Small intestine (tissue), 7 donors: Measurements from ENCODE around the gene KIF26B. TPM values are rescaled to one million over a fixed set of nuclear protein-coding genes. Genes with fewer than 3 reads are reported as not detected.

Experiments
- DNase-seq, 2 donors: peaks; one replicate each; pipeline versions ENCODE4 v3.0.0 to v3.0.0-alpha.2; 2013
- FAIRE-seq: peaks from 2 replicates; lab custom pipeline; 2012; peaks lifted over from hg19 to GRCh38; lab: Jason Lieb, UNC
- H3K27ac ChIP-seq, 3 donors: one replicate each; pipeline ENCODE4 v1.5.1; 2013; ENCODE audit warnings: low read length in 2 of 3, mild to moderate bottlenecking in 2 of 3, control low read depth in 1 of 3, inconsistent platforms in 1 of 3, low read depth in 1 of 3, moderate library complexity in 1 of 3
- H3K27me3 ChIP-seq, 3 donors: one replicate each; pipeline ENCODE4 v1.6.1; 2013; ENCODE audit warnings: low read length in 3 of 3, inconsistent platforms in 1 of 3; ENCODE audit not compliant: control insufficient read depth in 3 of 3, insufficient read depth in 3 of 3
- H3K36me3 ChIP-seq, 3 donors: one replicate each; pipeline ENCODE4 v1.6.1; 2013; ENCODE audit warnings: low read length in 3 of 3, inconsistent platforms in 1 of 3, low read depth in 1 of 3, mild to moderate bottlenecking in 1 of 3, moderate library complexity in 1 of 3; ENCODE audit not compliant: control insufficient read depth in 3 of 3, insufficient read depth in 2 of 3
- H3K4me1 ChIP-seq, 3 donors: one replicate each; pipeline ENCODE4 v1.6.1; 2013; ENCODE audit warnings: low read length in 2 of 3, inconsistent platforms in 1 of 3, low read depth in 1 of 3, mild to moderate bottlenecking in 1 of 3, moderate library complexity in 1 of 3; ENCODE audit not compliant: control insufficient read depth in 3 of 3, insufficient read depth in 2 of 3
- H3K4me3 ChIP-seq, 3 donors: one replicate each; pipeline ENCODE4 v1.5.1; 2013; ENCODE audit warnings: low read length in 3 of 3, control low read depth in 1 of 3, inconsistent platforms in 1 of 3, low read depth in 1 of 3, mild to moderate bottlenecking in 1 of 3, moderate library complexity in 1 of 3
- H3K9me3 ChIP-seq, 2 donors: one replicate each; pipeline ENCODE4 v1.6.1; 2013; ENCODE audit warnings: low read depth in 1 of 2, low read length in 1 of 2; ENCODE audit not compliant: control insufficient read depth in 2 of 2, insufficient read depth in 1 of 2
- WGBS, 3 donors: extraction: QIAGEN DNeasy Blood & Tissue Kit; methylation state at CpG; one replicate each; pipeline ENCODE4 v1.1.7; 2013; 5-methylcytosine and 5-hydroxymethylcytosine counted together
- polyA plus RNA-seq, 4 donors: library from polyadenylated mRNA; stranded (reverse) in 3 of 4; unstranded in 1 of 4; fragments of 200-250 nt in 3 of 4; fragments of 120-200 nt in 1 of 4; gene quantifications; one replicate each; pipeline versions ENCODE4 v1.2.1 to v1.2.3, GENCODE V29; 2013
- donor health status: healthy with polysubstance abuse.
- donor health status: control.
- donor health status: control.
- donor health status: Bipolar disorder and iron deficiency.
- donor health status: healthy.

The KIF26B gene
- polyA plus RNA-seq, 4 donors: 0.27 to 4.0 (median 1.3) TPM; not detected in 1

GRCh38 chr1:245198748-245199516 lies 44.1 kb downstream of the KIF26B start:
- WGBS, 3 donors: 50 to 58% (median 53%) methylated on average over 11 to 12 of the region's 12 CpGs
- Histone ChIP-seq H3K27me3 (no peaks in the 10 kb centered on the region), H3K9me3 (no peaks in the 10 kb centered on the region), H3K36me3 (no peaks in the 10 kb centered on the region), H3K4me3 (no peak overlapping the region), H3K4me1 (peaks cover 0 to 2% (median 0%) of the 10 kb centered on the region in 3 donors), H3K27ac (no peak overlapping the region)
- FAIRE-seq (no peak), DNase-seq (no peak)

DNA sequence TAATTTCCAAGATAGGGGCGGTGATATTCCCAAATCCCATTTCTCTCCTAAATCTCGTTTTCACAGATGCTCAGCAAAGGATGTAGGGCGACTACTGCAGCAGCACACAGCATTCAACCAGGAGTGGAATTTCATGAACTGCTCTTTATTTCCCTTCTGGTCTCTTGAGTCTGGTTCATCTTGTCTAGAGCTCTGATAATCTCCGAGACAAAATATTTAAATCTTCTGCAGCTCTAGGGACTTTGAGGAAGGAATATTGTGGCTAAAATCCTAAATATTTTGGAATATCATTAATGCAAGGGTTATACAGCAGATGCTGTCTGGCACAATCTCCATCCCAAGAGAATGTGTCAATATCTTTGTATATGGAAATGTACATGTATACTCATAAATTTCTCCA lies 45.4 kb downstream of the KIF26B start:
- Histone ChIP-seq H3K4me1 (peaks cover 0 to 2% (median 0%) of the 10 kb centered on the region in 3 donors), H3K27ac (no peak overlapping the region), H3K4me3 (no peak overlapping the region), H3K27me3 (no peaks in the 10 kb centered on the region), H3K36me3 (no peaks in the 10 kb centered on the region), H3K9me3 (no peaks in the 10 kb centered on the region)
- 81 to 92% (median 87%) methylated on average over 4 of the region's 4 CpGs for WGBS, 3 donors
- FAIRE-seq (no peak), DNase-seq (no peak)

GRCh38 chr1:245201201-245201600 lies 46.4 kb downstream of the KIF26B start:
- no peak for DNase-seq
- Histone ChIP-seq H3K36me3 (no peaks in the 10 kb centered on the region), H3K4me1 (peaks cover 0 to 2% (median 0%) of the 10 kb centered on the region in 3 donors), H3K9me3 (peaks cover 0 to 5% of the 10 kb centered on the region in 2 donors), H3K4me3 (no peak overlapping the region), H3K27ac (no peak overlapping the region), H3K27me3 (no peaks in the 10 kb centered on the region)
- WGBS, 3 donors: 85 to 91% (median 87%) methylated on average over 4 of the region's 4 CpGs
- FAIRE-seq: no peak

GRCh38 chr1:245201827-245202226 lies 47.0 kb downstream of the KIF26B start:
- Histone ChIP-seq H3K27ac (no peak overlapping the region), H3K9me3 (peaks cover 0 to 11% of the 10 kb centered on the region in 2 donors), H3K36me3 (no peaks in the 10 kb centered on the region), H3K27me3 (no peaks in the 10 kb centered on the region), H3K4me3 (no peak overlapping the region), H3K4me1 (peaks cover 0 to 2% (median 0%) of the 10 kb centered on the region in 3 donors)
- FAIRE-seq (no peak), DNase-seq (no peak)
- WGBS, 3 donors: 66 to 75% (median 71%) methylated on average over 5 of the region's 5 CpGs

DNA sequence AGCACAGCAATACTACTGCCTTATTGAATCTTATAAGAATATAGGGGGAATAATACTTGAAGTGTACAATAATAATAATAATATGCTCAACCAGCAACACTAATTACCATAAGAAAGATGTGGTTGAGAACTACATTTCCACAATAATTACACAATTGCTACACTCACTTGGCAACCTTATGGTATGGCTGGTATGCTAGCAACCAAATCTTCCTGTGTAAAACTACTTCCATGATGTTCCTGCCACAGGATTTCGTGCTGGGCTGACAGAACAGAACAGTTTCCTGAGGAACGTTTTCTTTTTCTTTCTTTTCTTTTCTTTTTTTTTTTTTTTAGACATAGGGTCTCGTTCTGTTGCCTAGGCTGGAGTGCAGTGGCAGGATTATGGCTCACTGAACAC lies 50.6 kb downstream of the KIF26B start:
- Histone ChIP-seq H3K27ac (no peak overlapping the region), H3K36me3 (no peaks in the 10 kb centered on the region), H3K4me1 (no peaks in the 10 kb centered on the region), H3K27me3 (no peaks in the 10 kb centered on the region), H3K9me3 (peaks cover 0 to 28% of the 10 kb centered on the region in 2 donors), H3K4me3 (no peak overlapping the region)
- no peak for DNase-seq
- FAIRE-seq: no peak
- 79 to 81% (median 79%) methylated on average over 3 of the region's 3 CpGs for WGBS, 3 donors

GRCh38 chr1:245205864-245206263 lies 51.1 kb downstream of the KIF26B start:
- DNase-seq (no peak), FAIRE-seq (no peak)
- H3K4me1 ChIP-seq: no peaks in the 10 kb centered on the region
- no peak overlapping the region for H3K27ac ChIP-seq
- WGBS, 3 donors: 73 to 93% (median 88%) methylated on average over 1 of the region's 1 CpG
- H3K36me3 ChIP-seq: no peaks in the 10 kb centered on the region
- H3K9me3 ChIP-seq: peaks cover 0 to 28% of the 10 kb centered on the region in 2 donors
- H3K27me3 ChIP-seq: no peaks in the 10 kb centered on the region
- no peak overlapping the region for H3K4me3 ChIP-seq

- DNase-seq (no peak), FAIRE-seq (no peak)
- Histone ChIP-seq H3K27me3 (no peaks in the 10 kb centered on the region), H3K4me3 (no peak overlapping the region), H3K36me3 (no peaks in the 10 kb centered on the region), H3K27ac (no peak overlapping the region), H3K4me1 (no peaks in the 10 kb centered on the region), H3K9me3 (peaks cover 0 to 28% of the 10 kb centered on the region in 2 donors)
- WGBS, 3 donors: 94% methylated on average over 11 of the region's 11 CpGs
Measured at GRCh38 chr1:245207056-245207638, 52.4 kb downstream of the KIF26B start.

GRCh38 chr1:245207801-245208200 lies 53.0 kb downstream of the KIF26B start:
- Histone ChIP-seq H3K36me3 (no peaks in the 10 kb centered on the region), H3K27ac (no peak overlapping the region), H3K4me3 (no peak overlapping the region), H3K4me1 (no peaks in the 10 kb centered on the region), H3K9me3 (peaks cover 0 to 28% of the 10 kb centered on the region in 2 donors), H3K27me3 (no peaks in the 10 kb centered on the region)
- no peak for DNase-seq
- no peak for FAIRE-seq
- WGBS, 3 donors: 96 to 97% (median 96%) methylated on average over 6 of the region's 6 CpGs
